ENCODE results near the gene BRD3OS.

Gene BRD3OS

DNA sequence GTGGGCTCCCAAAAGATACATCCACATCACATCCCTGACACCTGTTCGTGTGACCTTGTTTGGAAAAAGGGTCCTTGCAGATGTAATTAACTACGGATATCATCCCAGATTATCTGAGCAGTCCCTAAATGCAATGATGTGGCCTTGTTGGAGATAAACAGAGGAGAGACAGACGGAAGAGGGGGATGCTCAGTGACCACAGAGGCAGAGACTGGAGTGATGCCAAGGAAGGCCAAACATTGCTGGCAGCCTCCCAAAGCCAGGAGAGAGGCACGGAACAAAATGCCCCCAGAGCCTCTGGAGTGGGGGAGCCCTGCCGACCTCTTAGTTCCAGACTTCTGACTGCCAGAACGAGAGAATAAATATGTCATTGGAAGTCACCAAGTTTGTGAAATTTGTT is 18.1 kb upstream of the BRD3OS start:
- DNase-seq: no peak

DNA sequence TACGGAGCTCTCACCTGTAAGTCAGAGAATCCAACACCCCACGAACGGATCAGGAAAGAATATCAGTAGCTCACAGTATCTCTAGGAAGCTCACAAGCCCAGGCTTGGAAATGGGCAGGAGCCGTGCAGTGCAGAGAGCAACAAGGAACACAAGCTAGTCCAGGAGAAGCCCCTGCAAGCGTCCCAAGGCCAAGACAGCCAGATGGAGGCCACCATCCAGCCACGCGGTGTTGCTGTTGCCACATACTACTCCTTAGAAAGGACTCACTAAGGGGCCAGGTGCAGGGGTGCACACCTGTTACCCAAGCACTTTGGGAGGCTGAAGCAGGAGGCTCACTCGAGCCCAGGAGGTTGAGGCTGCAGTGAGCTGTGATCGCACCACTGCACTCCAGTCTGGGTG is 17.7 kb upstream of the BRD3OS start:
- DNase-seq: no peak

DNA sequence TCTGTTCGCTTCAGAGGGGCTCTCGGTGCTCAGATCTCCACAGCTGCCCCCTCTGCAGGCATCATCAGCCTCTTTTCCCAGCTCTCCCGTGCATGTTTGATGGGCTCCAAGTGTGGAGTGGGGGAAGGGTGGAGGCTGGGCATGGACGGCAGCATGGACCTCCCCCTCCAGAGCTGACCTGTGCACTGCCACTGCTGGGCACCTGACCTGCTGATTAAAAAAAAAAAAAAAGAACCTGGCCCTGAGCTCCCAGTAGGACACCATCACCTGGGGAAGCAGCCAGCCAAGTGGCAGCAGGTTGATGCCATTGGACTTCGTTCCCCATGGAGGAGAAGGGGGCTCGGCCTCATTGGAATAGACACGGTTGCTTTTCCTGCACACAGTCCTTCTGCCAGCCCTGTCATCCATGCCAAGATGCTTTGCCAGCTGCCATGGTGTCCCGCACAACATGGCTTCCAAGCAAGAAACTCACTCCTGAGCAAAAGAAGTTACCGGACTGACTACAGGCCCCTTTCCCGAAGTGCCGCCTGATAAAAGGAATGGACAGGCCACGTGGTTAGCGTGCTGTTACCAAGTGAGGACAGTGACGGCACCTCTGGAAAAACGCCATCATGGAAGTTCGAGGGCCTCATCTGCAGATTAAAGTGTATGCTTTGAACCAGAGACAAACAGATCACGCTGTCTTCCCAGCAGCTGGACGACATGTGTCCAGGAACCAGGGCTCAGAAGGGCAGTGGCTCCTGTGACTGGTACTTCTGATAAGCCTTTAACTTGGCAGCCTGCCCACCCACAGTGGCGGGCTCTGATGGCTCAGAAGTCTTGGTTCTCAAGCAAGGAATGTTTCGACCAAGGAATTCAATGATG is 14.7 kb upstream of the BRD3OS start:
- DNase-seq: no peak

GRCh38 chr9:134011401-134011800 is 13.9 kb upstream of the BRD3OS start:
- no peak for DNase-seq

- no peak for DNase-seq
Measured at GRCh38 chr9:134014946-134015345, 10.3 kb upstream of the BRD3OS start.

DNA sequence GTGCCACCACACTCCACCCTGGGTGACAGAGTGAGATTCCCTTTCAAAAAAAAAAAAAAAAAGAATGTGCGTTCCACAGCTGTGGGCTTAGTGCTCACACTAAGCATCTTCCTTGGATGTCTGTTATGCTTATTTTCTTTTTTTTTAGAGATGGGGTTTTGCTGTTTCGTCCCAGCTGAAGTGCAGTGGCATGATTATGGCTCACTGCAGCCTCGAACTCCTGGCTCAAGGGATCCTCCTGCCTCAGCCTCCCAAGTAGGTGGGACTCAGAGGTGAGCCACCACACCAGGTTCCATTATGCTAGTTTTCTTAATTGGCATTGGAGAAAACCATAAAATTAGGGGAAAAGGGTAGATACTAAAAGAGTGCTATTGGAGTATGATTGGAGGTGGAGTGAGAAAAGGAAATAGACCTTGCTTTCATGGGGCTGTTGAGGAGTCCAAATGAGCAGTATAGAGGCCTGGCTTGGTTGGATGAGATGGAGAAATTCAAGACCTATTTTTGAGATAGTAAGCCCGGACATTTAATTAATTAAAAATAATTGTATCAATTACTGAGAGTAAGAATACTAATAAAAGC is 978 bp upstream of the BRD3OS start:
- no peak for DNase-seq

- peak; percentile 12 for DNase-seq
Measured at GRCh38 chr9:134025606-134026541, 593 bp downstream of the BRD3OS start.

- DNase-seq: no peak
Measured at GRCh38 chr9:134026581-134026980, 1.3 kb downstream of the BRD3OS start.

- DNase-seq: no peak
Measured at GRCh38 chr9:134026981-134027380, 1.7 kb downstream of the BRD3OS start.

DNA sequence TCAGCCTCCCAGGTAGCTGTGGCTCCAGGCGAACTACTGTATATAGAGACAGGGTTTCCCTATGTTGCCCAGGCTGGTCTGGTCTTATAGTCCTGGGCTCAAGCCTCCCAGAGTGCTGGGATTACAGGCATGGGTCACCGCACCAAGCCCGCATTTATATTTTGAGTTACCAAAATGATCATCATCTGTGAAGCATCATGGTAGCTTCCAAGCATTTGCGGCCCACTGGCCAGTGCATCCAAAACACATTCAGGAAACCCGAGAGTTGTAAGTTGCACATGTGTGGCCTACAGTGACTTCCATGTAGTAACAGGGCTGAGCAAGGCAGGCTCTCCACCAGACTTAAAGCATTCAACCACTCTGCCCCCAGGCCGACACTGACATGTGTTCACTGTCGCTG is 2.3 kb downstream of the BRD3OS start:
- DNase-seq: no peak

- DNase-seq: no peak
Measured at GRCh38 chr9:134028076-134028475, 2.8 kb downstream of the BRD3OS start.

- DNase-seq: no peak
Measured at GRCh38 chr9:134028575-134029247, 3.4 kb downstream of the BRD3OS start.

DNA sequence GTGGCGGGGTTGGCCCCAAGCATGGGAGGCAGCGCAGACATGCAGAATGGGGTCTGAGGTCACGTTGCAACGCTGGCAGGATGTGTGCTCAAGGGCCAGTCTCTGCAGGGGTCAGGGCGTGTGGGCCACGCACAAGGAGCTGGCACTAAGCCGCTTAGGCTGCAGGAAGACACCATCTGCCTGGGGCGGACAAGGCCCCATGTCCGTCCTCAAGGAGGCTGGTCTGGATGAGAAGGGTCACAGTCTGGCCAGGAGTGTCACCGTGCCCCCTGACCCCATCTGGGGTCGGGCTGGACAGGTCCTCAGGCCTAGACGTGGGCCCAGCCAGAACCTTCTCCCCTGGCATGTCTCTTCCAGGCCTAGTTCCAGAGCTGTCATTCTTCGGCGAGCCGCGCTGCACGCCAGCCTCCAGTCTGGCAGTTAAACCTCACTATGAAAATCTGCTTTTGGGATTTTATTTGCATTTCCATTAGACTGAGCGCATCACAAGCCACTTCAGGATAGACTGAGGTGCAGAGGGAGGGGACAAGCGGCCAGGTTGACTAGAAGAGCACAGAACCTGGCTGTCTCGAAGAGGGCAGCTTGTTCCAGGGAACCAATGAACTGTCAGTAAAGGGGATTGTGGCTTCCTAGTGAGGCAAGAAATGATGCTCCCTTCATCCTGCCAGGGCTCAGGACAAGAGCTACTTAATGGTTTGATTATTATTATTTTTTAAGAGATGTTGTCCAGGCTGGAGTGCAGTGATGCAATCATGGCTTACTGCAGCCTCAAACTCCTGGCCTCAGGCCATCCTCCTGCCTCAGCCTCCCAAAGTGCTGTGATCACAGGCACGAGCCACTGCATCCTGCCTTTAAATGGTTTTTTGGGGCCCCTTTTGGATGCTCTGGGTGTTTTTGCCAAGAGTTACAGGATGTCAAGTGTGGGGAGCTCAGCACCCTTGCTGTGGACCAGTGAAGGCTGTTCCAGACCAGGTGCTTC is 4.3 kb downstream of the BRD3OS start:
- DNase-seq: no peak

- DNase-seq: no peak
Measured at GRCh38 chr9:134030821-134031470, 5.7 kb downstream of the BRD3OS start.

DNA sequence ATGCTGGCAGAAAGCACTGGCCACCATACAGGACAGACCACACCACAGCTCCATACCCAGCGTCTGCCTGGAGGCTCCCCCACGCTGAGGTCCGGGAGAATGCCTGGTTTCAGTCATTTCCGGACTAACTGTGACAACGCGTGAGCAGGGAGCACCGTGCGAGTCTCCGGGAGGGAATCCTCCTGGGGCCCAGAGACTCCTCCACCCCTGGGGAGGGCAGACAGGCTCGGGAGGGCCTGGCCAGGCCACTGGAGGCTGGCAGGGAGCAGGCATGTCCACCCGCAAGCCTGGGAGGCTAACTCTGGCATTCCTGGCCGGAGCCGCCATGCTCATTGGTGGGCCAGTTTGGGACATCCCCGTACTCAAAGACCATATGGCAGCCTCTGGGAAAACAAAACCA is 6.5 kb downstream of the BRD3OS start:
- no peak for DNase-seq

- no peak for DNase-seq
Measured at GRCh38 chr9:134032456-134033222, 7.4 kb downstream of the BRD3OS start.

- DNase-seq: no peak
Measured at GRCh38 chr9:134033516-134034214, 8.4 kb downstream of the BRD3OS start.

- DNase-seq: no peak
Measured at GRCh38 chr9:134034215-134035040, 9.1 kb downstream of the BRD3OS start.
